Astrocyte of the cerebellum (primary cell): ENCODE measurements around the gene SCAPER.
A peak's percentile ranks its signal among the peaks of the same experiment; 100 is the strongest.

Experiments
- DNase-seq: peaks from one replicate; pipeline ENCODE4 v3.0.0-alpha.2; 2011; ENCODE audit warnings: low read depth
- H3K4me3 ChIP-seq: 2 replicates; pipeline ENCODE4 v1.5.1; 2011; ENCODE audit warnings: mild to moderate bottlenecking, low read depth, low read length, moderate library complexity
- in situ Hi-C: cut with HindIII; loops from 2 replicates; pipeline ENCODE4 v1.10.0; 2017; ENCODE audit warnings: low sequenced_read_pairs
- TF ChIP-seq, protein P1 (sequence below): IDR thresholded peaks from 2 replicates; pipeline ENCODE4 v1.5.1; 2012; ENCODE audit warnings: low read length, low read depth, moderate library complexity, mild to moderate bottlenecking; ENCODE audit errors: missing control alignments

SCAPER gene

DNA sequence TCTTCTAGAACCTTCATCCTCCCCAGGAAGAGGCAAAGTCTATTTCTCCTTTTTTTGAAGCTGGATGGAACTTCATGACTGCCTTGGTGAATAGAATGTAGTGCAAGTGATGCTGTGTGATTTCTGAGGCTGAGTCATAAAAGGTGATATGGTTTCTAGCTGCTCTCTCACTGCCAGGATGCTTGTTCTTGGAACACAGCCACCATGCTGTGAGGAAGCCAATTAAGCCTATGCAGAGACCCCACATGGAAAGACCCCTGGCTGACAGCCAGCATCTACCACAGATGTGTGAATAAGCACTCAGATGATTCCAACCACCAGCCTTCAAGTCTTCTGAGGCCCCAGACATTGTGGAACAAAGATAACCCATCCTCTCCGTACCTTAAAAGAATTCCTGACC is 511.5 kb downstream of the SCAPER start:
- H3K4me3 ChIP-seq: no peak overlapping the region
- in situ Hi-C loops: no loop called here
- TF ChIP-seq, protein P1, sequence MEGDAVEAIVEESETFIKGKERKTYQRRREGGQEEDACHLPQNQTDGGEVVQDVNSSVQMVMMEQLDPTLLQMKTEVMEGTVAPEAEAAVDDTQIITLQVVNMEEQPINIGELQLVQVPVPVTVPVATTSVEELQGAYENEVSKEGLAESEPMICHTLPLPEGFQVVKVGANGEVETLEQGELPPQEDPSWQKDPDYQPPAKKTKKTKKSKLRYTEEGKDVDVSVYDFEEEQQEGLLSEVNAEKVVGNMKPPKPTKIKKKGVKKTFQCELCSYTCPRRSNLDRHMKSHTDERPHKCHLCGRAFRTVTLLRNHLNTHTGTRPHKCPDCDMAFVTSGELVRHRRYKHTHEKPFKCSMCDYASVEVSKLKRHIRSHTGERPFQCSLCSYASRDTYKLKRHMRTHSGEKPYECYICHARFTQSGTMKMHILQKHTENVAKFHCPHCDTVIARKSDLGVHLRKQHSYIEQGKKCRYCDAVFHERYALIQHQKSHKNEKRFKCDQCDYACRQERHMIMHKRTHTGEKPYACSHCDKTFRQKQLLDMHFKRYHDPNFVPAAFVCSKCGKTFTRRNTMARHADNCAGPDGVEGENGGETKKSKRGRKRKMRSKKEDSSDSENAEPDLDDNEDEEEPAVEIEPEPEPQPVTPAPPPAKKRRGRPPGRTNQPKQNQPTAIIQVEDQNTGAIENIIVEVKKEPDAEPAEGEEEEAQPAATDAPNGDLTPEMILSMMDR: no peak
- peak; percentile 82 for DNase-seq

DNA sequence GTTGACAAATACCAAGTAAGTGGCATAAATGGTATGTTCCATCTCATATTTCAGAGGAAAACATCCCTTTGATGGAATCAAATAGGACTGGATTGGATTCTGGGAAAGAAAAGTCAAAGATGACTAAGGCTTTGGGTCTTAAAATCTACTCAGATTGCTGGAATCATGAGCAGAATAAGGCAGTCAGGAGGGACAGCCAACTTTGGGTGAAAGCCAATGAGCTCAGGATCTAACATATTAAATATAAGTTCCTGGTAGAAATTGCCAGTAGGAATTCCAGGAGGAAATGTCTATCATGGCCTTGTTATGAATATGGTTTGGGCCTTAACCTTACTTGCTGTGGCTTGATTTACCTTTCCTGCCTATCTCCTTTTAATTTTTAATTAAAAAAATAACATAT is 513.3 kb downstream of the SCAPER start:
- TF ChIP-seq, protein P1: no peak
- DNase-seq: no peak
- no peak overlapping the region for H3K4me3 ChIP-seq
- in situ Hi-C loops: no loop called here

DNA sequence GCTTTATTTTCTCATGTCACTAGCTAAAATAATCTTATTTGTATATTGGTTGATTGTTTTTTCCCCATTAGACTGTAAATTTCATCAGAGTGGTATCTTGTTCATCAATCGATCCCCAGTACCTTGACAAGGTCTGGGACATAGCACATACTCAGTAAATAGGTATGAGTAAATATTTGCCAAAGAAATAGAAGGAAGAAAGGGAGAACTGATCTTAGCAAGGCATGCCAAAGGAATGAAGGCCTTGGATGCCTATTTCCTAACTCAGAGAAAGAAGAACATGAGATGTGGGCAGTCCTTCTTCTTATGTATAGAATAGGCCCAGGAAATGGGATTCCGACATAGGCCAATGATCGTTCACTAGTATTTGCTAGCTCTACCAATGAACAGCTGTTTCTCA is 513.8 kb downstream of the SCAPER start:
- TF ChIP-seq, protein P1: no peak
- DNase-seq: no peak
- in situ Hi-C loops: no loop called here
- no peak overlapping the region for H3K4me3 ChIP-seq

DNA sequence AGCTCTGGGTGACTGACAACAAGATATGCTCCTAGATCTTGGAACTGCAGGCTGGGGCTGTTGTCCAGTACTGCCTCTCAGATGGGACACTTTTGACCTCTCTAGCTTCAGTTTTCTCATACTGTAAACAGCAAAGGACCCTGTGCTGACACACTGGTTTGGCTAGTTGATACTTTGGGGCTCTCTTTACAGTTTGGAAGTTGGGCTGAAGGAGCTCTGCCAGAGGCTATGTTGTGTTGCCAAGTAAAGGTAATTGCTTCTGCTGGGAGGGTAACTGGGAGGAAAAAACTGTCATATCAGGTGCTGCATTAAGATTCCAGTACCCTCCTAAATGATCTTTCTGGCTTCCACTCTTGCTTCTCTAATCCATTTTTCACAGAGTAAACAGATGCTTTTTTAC is 514.6 kb downstream of the SCAPER start:
- TF ChIP-seq, protein P1: no peak

DNA sequence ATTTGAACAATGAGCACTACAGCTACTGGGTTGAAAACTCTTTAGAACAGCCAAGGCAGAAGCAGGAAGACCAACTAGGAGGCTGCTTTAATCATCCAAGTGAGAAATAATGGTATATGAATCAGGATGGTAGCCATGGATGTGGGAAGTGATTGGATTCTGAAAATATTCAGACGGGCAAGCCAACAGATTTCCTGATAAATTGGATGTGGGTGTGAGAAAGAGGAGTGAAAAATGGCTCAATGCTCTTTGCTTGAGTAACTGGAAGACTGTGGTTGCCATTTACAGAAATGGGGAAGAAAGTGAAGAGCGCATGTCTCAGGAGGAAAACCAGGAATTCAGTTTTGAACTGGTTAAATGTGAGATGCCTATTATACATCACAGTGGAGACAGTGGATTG is 518.2 kb downstream of the SCAPER start:
- TF ChIP-seq, protein P1: no peak
- no peak overlapping the region for H3K4me3 ChIP-seq
- in situ Hi-C loops: loop anchor here (5.0 kb wide), 1 partner anchor 65 kb away; no protein-coding TSS in a partner anchor
- no peak for DNase-seq

More for the DNA sequence above, 514.6 kb downstream of the SCAPER start:
- in situ Hi-C loops: no loop called here
- no peak for DNase-seq
- no peak overlapping the region for H3K4me3 ChIP-seq

DNA sequence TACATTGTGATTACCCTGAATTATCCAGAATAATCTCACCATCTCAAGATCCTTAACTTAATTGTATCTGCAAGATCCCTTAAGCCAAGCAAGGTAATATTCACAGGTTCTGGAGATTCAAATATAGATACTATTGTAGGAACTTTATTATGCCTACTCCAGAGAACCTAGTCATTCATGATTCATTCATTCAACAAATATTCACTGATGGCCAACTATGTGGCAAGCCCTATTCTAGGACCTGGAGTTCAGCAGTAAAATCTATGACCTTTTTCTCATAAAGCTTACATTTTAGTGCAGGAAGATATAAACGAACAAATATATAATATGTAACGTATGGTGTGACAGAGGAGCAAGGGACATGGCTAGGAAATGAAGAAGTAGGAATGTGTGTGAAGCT is 519.0 kb downstream of the SCAPER start:
- TF ChIP-seq, protein P1: no peak
- no peak for DNase-seq
- in situ Hi-C loops: loop anchor here (5.0 kb wide), 1 partner anchor 66 kb away; no protein-coding TSS in a partner anchor
- no peak overlapping the region for H3K4me3 ChIP-seq

DNA sequence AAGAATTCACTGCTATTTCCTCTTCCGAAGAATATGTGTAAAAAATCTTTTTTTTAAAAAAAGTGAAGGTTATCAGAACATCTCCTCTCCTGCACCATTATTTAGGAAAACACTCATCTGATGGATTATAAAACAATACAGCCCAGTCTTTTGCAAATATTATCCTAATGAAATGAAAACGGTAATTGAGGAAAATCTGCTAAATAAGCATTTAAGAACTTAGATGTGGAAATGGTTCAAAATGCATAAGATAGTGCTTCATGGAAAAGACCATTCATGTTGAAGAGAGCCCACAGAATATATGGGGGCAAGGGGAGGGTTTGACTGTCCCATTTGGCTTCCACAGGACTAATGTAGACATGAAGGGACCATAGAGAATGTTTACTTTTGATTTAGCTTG is 520.7 kb downstream of the SCAPER start:
- no peak overlapping the region for H3K4me3 ChIP-seq
- no peak for DNase-seq
- in situ Hi-C loops: no loop called here
- TF ChIP-seq, protein P1: no peak
